Measurements from ENCODE around the gene SLC35F1.

GRCh38 chr6:118326712-118327111 is 419.6 kb downstream of the SLC35F1 start:
- no peak for TF ChIP-seq CTCF (conservative IDR thresholded peaks at IDR 0.05)
- TF ChIP-seq ZFX (IDR thresholded peaks at IDR 0.05), result no peak
